Activated CD4-positive, alpha-beta T cell treated with anti-CD3 and anti-CD28 coated beads, Interleukin-2, amount 50 U/mL, for 48 hours (primary cell): ENCODE data around the gene HSPBAP1.
"Not testable (repeated sequence)": the region's sequence is repeated elsewhere in the genome, so short reads cannot be mapped to it uniquely, and the experiment has no call there.

Experiments
- DNase-seq, 2 experiments: peaks; one replicate each; pipeline ENCODE4 v3.0.0-alpha.2; 2020

HSPBAP1 gene

GRCh38 chr3:122732682-122733525 lies 60.7 kb downstream of the HSPBAP1 start:
- DNase-seq = not testable (repeated sequence)

- DNase-seq = no peak
Measured at GRCh38 chr3:122730240-122730639, 63.4 kb downstream of the HSPBAP1 start.

- no peak for DNase-seq
Measured at GRCh38 chr3:122728756-122729514, 64.7 kb downstream of the HSPBAP1 start.

GRCh38 chr3:122728186-122728585 lies 65.4 kb downstream of the HSPBAP1 start:
- DNase-seq = no peak

GRCh38 chr3:122727766-122728165 lies 65.9 kb downstream of the HSPBAP1 start:
- no peak for DNase-seq

GRCh38 chr3:122727294-122727693 lies 66.3 kb downstream of the HSPBAP1 start:
- no peak for DNase-seq

- no peak for DNase-seq
Measured at GRCh38 chr3:122725106-122725505, 68.5 kb downstream of the HSPBAP1 start.

GRCh38 chr3:122719273-122719921 lies 74.2 kb downstream of the HSPBAP1 start:
- no peak for DNase-seq

- no peak for DNase-seq
Measured at GRCh38 chr3:122716667-122717066, 77.0 kb downstream of the HSPBAP1 start.

GRCh38 chr3:122714273-122714672 lies 79.4 kb downstream of the HSPBAP1 start:
- no peak for DNase-seq

- not testable (repeated sequence) for DNase-seq
Measured at GRCh38 chr3:122710616-122711251, 82.9 kb downstream of the HSPBAP1 start.

GRCh38 chr3:122705379-122705778 lies 88.3 kb downstream of the HSPBAP1 start:
- no peak for DNase-seq

- DNase-seq = no peak
Measured at GRCh38 chr3:122700193-122700592, 93.4 kb downstream of the HSPBAP1 start.

GRCh38 chr3:122697952-122698620 lies 95.5 kb downstream of the HSPBAP1 start:
- DNase-seq = no peak

- no peak for DNase-seq
Measured at GRCh38 chr3:122695927-122696561, 97.6 kb downstream of the HSPBAP1 start.

GRCh38 chr3:122694966-122695365 lies 98.7 kb downstream of the HSPBAP1 start:
- DNase-seq = no peak

GRCh38 chr3:122692674-122693073 lies 101.0 kb downstream of the HSPBAP1 start:
- no peak for DNase-seq

GRCh38 chr3:122691195-122691594 lies 102.4 kb downstream of the HSPBAP1 start:
- no peak for DNase-seq

- DNase-seq = no peak
Measured at GRCh38 chr3:122690096-122690495, 103.5 kb downstream of the HSPBAP1 start.
